ENCODE data around the gene DMBT1. TPM values are rescaled to one million over a fixed set of nuclear protein-coding genes. Genes with fewer than 3 reads are reported as not detected.

Gene DMBT1
- total RNA-seq, 1 donor from 2014 or later: 1.5 TPM

- peak; percentile 27 for DNase-seq (ENCODE audit: low spot score)
Measured at GRCh38 chr10:122646511-122647382, 86.2 kb downstream of the DMBT1 start.

- DNase-seq (ENCODE audit: low spot score): peak; percentile 23
Measured at GRCh38 chr10:122647383-122647968, 86.9 kb downstream of the DMBT1 start.

- DNase-seq (ENCODE audit: low spot score): peak; percentile 45
Measured at GRCh38 chr10:122648599-122649428, 88.3 kb downstream of the DMBT1 start.

GRCh38 chr10:122649903-122650302, 89.3 kb downstream of the DMBT1 start:
- peak; percentile 23 for DNase-seq (ENCODE audit: low spot score)

- peak; percentile 14 for DNase-seq (ENCODE audit: low spot score)
Measured at GRCh38 chr10:122650331-122650730, 89.8 kb downstream of the DMBT1 start.

- DNase-seq (ENCODE audit: low spot score): no peak
Measured at GRCh38 chr10:122655524-122656307, 95.2 kb downstream of the DMBT1 start.

GRCh38 chr10:122656308-122656705, 95.8 kb downstream of the DMBT1 start:
- DNase-seq (ENCODE audit: low spot score): no peak

GRCh38 chr10:122656741-122657140, 96.2 kb downstream of the DMBT1 start:
- DNase-seq (ENCODE audit: low spot score): no peak

GRCh38 chr10:122657255-122657654, 96.7 kb downstream of the DMBT1 start:
- no peak for DNase-seq (ENCODE audit: low spot score)

GRCh38 chr10:122657729-122658128, 97.2 kb downstream of the DMBT1 start:
- DNase-seq (ENCODE audit: low spot score): no peak

GRCh38 chr10:122658356-122659049, 97.9 kb downstream of the DMBT1 start:
- DNase-seq (ENCODE audit: low spot score): no peak

GRCh38 chr10:122659126-122659525, 98.6 kb downstream of the DMBT1 start:
- DNase-seq (ENCODE audit: low spot score): no peak

GRCh38 chr10:122659651-122660050, 99.1 kb downstream of the DMBT1 start:
- no peak for DNase-seq (ENCODE audit: low spot score)

- DNase-seq (ENCODE audit: low spot score): no peak
Measured at GRCh38 chr10:122660696-122661095, 100.1 kb downstream of the DMBT1 start.

- DNase-seq (ENCODE audit: low spot score): no peak
Measured at GRCh38 chr10:122662231-122662630, 101.7 kb downstream of the DMBT1 start.

GRCh38 chr10:122663516-122664130, 103.1 kb downstream of the DMBT1 start:
- DNase-seq (ENCODE audit: low spot score): no peak

- DNase-seq (ENCODE audit: low spot score): no peak
Measured at GRCh38 chr10:122664501-122664900, 103.9 kb downstream of the DMBT1 start.

GRCh38 chr10:122665329-122665860, 104.8 kb downstream of the DMBT1 start:
- no peak for DNase-seq (ENCODE audit: low spot score)

- no peak for DNase-seq (ENCODE audit: low spot score)
Measured at GRCh38 chr10:122665946-122666345, 105.4 kb downstream of the DMBT1 start.

GRCh38 chr10:122669045-122669444, 108.5 kb downstream of the DMBT1 start:
- no peak for DNase-seq (ENCODE audit: low spot score)

Data from ureter (tissue), 1 donor.